ENCODE results near the gene FAM168A. TPM values are rescaled to one million over a fixed set of nuclear protein-coding genes. Genes with fewer than 3 reads are reported as not detected.

The FAM168A gene
- total and polyA plus RNA-seq, 2 of the 8 experiments (the other 6 are each of a cell fraction or from before 2014, with no cell fraction given) = 17.1 to 21.6 TPM

DNA sequence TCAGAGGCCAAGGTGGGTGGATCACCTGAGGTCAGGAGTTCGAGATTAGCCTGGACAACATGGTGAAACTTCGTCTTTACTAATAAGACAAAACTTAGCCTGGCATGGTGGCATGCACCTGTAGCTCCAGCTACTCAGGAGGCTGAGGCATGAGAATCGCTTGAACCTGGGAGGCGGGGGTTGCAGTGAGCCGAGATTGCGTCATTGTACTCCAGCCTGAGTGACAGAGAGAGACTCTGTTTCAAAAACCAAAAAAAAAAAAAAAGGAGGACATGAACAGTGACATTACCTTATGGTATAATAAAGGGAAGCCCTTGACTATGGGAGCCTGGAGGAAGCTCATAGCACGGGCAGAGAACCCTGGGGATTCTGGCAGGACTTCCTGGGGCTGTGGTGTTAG, 32.0 kb upstream of the FAM168A start:
- H3K4me2 ChIP-seq (ENCODE audit: insufficient read depth in 1 of 2, low read depth in 2 of 2, low read length in 2 of 2) = no peak overlapping the region

More for the DNA sequence above, 32.0 kb upstream of the FAM168A start:
- no peaks in the 10 kb centered on the region for H3K79me1 ChIP-seq (ENCODE audit: low read depth, low read length)
- H4K91ac ChIP-seq (replicated peaks; ENCODE audit: insufficient read length, low read length) = no peak overlapping the region
- FAIRE-seq (no peak), DNase-seq (ENCODE audit: low read depth in 1 of 2, low spot score in 2 of 2) (no peak)
- no peak overlapping the region; the same call in 1 of the 2 replicates for H3K18ac ChIP-seq (ENCODE audit: extremely low read depth, low read length)
- H3K23me2 ChIP-seq (ENCODE audit: low read depth, low read length) = no peaks in the 10 kb centered on the region; the same call in 1 of the 2 replicates
- WGBS, 2 experiments (ENCODE audit: extremely low coverage in 1 of 2, insufficient coverage in 1 of 2, insufficient read length in 1 of 2, insufficient replicate concordance in 2 of 2, low coverage in 1 of 2, low lambda C conversion rate in 2 of 2, missing lambda C conversion rate in 1 of 2) = 68% methylated on average over 7 of the region's 7 CpGs; no CpG with 5 or more reads in 1 of the 2 experiments
- H3K4me1 ChIP-seq (replicated peaks in 1 of 4; ENCODE audit: control insufficient read depth in 3 of 4, insufficient read depth in 4 of 4, low read length in 3 of 4) = peaks cover 0 to 12% (median 5%) of the 10 kb centered on the region in 4 experiments; a peak in 5 of 7 replicates
- no peak overlapping the region for H2AFZ ChIP-seq (ENCODE audit: low read length)
- H4K5ac ChIP-seq (ENCODE audit: insufficient read length, low read depth, low read length) = no peak overlapping the region
- no peak overlapping the region for H2BK20ac ChIP-seq (ENCODE audit: low read length)
- ChIA-PET POLR2A (ENCODE audit: partially characterized antibody) (interaction anchor here (1.3 to 4.1 kb wide), 2 partner anchors 17 to 31 kb away, joined by 5 to 31 read pairs; partner anchors contain the start of gene PLEKHB1), CTCF (ENCODE audit: partially characterized antibody) (interaction anchor here (1.3 to 26.0 kb wide), 2 partner anchors 19 to 242 kb away, joined by 4 to 653 read pairs; partner anchors contain the start of gene PLEKHB1)
- H3K9ac ChIP-seq (replicated peaks in 1 of 4; ENCODE audit: extremely low read depth in 1 of 4, low read depth in 3 of 4, low read length in 3 of 4) = no peak overlapping the region
- no peaks in the 10 kb centered on the region for H3K36me3 ChIP-seq (ENCODE audit: control insufficient read depth in 2 of 4, insufficient read depth in 4 of 4, low read length in 3 of 4)
- no peak overlapping the region for H2BK15ac ChIP-seq (ENCODE audit: low read length)
- no peak overlapping the region for H3K4ac ChIP-seq (replicated peaks; ENCODE audit: insufficient read length, low read depth, low read length)
- no peak overlapping the region for H2BK12ac ChIP-seq (ENCODE audit: low read depth, low read length)
- no peak overlapping the region for H3K14ac ChIP-seq (ENCODE audit: insufficient read length)
- no peak overlapping the region for H4K8ac ChIP-seq (ENCODE audit: extremely low read depth, insufficient read depth, low read length)
- no peak overlapping the region for H3K4me3 ChIP-seq (ENCODE audit: extremely low read depth in 1 of 4, insufficient read depth in 2 of 4, low read depth in 3 of 4, low read length in 4 of 4)
- H3K79me2 ChIP-seq (ENCODE audit: control insufficient read depth in 1 of 2, insufficient read depth in 2 of 2, low read length in 2 of 2) = no peaks in the 10 kb centered on the region
- no peak overlapping the region for H3K27ac ChIP-seq (ENCODE audit: low read depth, low read length)
- no peak overlapping the region for H2AK5ac ChIP-seq (ENCODE audit: low read depth, low read length)
- no peak overlapping the region for H2BK120ac ChIP-seq (replicated peaks; ENCODE audit: low read depth, low read length)
- H2BK5ac ChIP-seq (ENCODE audit: low read depth, low read length) = no peak overlapping the region
- H3K27me3 ChIP-seq (replicated peaks in 1 of 4; ENCODE audit: control insufficient read depth in 3 of 4, extremely low read depth in 1 of 4, insufficient read depth in 3 of 4, low read length in 3 of 4) = peaks cover 7 to 37% (median 29%) of the 10 kb centered on the region in 4 experiments; a peak in 6 of 7 replicates
- no peak overlapping the region for H3K23ac ChIP-seq (ENCODE audit: insufficient read length)
- TF ChIP-seq CEBPB (IDR thresholded peaks at IDR 0.05; ENCODE audit: low read depth, low read length) (peak; percentile 85), POLR2A (IDR thresholded peaks at IDR 0.05; ENCODE audit: control extremely low read depth in 1 of 2, low read depth in 2 of 2, low read length in 2 of 2) (no peak)
- H4K20me1 ChIP-seq (replicated peaks in 1 of 2; ENCODE audit: control insufficient read depth in 1 of 2, insufficient read depth in 2 of 2, low read length in 2 of 2) = peaks cover 0 to 4% of the 10 kb centered on the region in 2 experiments
- no peaks in the 10 kb centered on the region; a peak in 1 of 4 replicates for H3K9me3 ChIP-seq (ENCODE audit: insufficient read depth in 2 of 2, low read depth in 1 of 2, low read length in 1 of 2)
- H3K56ac ChIP-seq (replicated peaks; ENCODE audit: insufficient read length, low read depth, low read length) = no peak overlapping the region

Data from H1 (cell line).